ENCODE results near the gene HNRNPH1. TPM values are rescaled to one million over a fixed set of nuclear protein-coding genes. Genes with fewer than 3 reads are reported as not detected.

The HNRNPH1 gene
- total and polyA plus RNA-seq, 2 of the 13 experiments (the other 11 are each of a cell fraction or from before 2014, with no cell fraction given) = 382 to 1,064 TPM

DNA sequence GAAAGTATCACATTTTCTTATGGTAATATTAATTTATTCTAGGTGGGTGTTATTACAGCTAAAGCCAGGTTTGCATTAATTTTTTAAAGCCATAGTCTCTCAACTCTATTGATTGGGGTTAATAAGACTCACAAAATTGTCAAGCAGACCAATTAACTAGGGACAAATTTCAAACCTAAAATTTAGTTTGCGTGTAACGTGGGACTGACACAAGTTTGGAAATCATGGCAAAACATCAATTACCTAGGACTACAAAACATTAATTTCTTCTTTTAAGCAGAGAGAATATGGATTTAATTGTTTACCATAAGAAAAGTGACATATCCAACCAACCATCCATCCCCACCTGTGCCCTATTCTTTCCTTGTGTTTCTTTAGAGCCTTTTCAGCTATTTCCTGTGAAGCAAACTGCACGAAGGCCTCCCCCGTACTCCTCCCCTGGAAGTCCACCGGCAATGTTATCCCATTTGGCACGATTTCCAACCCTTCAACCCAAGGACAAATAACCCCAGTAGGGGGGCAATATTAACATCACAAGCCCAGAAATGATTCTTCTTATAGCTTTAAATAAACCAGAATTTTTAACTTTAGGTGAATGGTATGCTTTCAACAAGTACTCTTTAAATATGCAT lies 4.4 kb downstream of the HNRNPH1 start:
- intact Hi-C loops (cut with micrococcal nuclease; ENCODE audit: unreplicated experiment) = no loop called here
- H3K4me1 ChIP-seq (ENCODE audit: insufficient read depth, low read length) = peaks cover 73% of the 10 kb centered on the region
- in situ Hi-C loops (cut with HindIII; ENCODE audit: extremely low pct_ligation_motif_present, low pct_unique_long_range_greater_than_20kb) = no loop called here
- peak overlapping the region; percentile 23 to 99 (median 84); a peak in 5 of 6 replicates for H3K4me3 ChIP-seq (replicated peaks in 1 of 3; ENCODE audit: insufficient read depth in 1 of 3, low read depth in 2 of 3, low read length in 3 of 3)
- ChIA-PET CTCF (ENCODE audit: low intra/inter-chr PET ratio, low total read pairs) (no interaction called here), POLR2A (interaction anchor here (3.3 kb wide), 1 partner anchor 10 kb away, joined by 19 read pairs; no protein-coding TSS in a partner anchor)
- BruUV-seq (replicated peaks) = TSS peak; percentile 0
- H3K27me3 ChIP-seq (ENCODE audit: control insufficient read depth in 1 of 2, insufficient read depth in 2 of 2, low read length in 2 of 2) = no peaks in the 10 kb centered on the region; a peak in 1 of 5 replicates
- H3K27ac ChIP-seq (ENCODE audit: extremely low read length, insufficient read depth, low read length) = no peak overlapping the region
- WGBS (ENCODE audit: low lambda C conversion rate) = 37% methylated on average over 6 of the region's 6 CpGs
- DNase-seq (ENCODE audit: low spot score) (no peak), FAIRE-seq (no peak), ATAC-seq (no peak)
- H3K36me3 ChIP-seq (replicated peaks in 1 of 2; ENCODE audit: control insufficient read depth in 1 of 2, insufficient read depth in 2 of 2, low read length in 2 of 2) = peaks cover 22 to 70% of the 10 kb centered on the region in 2 experiments
- peak; percentile 83 for TF ChIP-seq RBM22 (optimal IDR thresholded peaks at IDR 0.05; ENCODE audit: low read length)
- TF ChIP-seq, protein P1, sequence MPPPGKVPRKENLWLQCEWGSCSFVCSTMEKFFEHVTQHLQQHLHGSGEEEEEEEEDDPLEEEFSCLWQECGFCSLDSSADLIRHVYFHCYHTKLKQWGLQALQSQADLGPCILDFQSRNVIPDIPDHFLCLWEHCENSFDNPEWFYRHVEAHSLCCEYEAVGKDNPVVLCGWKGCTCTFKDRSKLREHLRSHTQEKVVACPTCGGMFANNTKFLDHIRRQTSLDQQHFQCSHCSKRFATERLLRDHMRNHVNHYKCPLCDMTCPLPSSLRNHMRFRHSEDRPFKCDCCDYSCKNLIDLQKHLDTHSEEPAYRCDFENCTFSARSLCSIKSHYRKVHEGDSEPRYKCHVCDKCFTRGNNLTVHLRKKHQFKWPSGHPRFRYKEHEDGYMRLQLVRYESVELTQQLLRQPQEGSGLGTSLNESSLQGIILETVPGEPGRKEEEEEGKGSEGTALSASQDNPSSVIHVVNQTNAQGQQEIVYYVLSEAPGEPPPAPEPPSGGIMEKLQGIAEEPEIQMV (CRISPR knock-in tag; IDR thresholded peaks at IDR 0.05; ENCODE audit: low read depth) = no peak
- TF ChIP-seq ASH2L (IDR thresholded peaks at IDR 0.05; ENCODE audit: insufficient read length, low read depth, low read length) = no peak
- 0 out of 2 replicates have a peak, but pooled peaks have one; percentile 35 for TF ChIP-seq ZNF263 (CRISPR knock-in tag; IDR thresholded peaks at IDR 0.05)
- TF ChIP-seq RBFOX2 (IDR thresholded peaks at IDR 0.05; ENCODE audit: low read depth, low read length) = peak; percentile 66
- 0 out of 2 replicates have a peak, but pooled peaks have one; percentile 17 for TF ChIP-seq POLR2G (IDR thresholded peaks at IDR 0.05; ENCODE audit: low read depth, low read length)
- TF ChIP-seq AGO2 (optimal IDR thresholded peaks at IDR 0.05; ENCODE audit: low read depth, low read length) = peak; percentile 71
- H3K9me3 ChIP-seq (ENCODE audit: low read length) = no peaks in the 10 kb centered on the region
- H3K4me2 ChIP-seq (ENCODE audit: low read depth, low read length) = peak overlapping the region; percentile 99
- no peak overlapping the region for H3K9ac ChIP-seq (ENCODE audit: insufficient read depth, low read depth, low read length)
- H2AFZ ChIP-seq (ENCODE audit: low read length) = no peak overlapping the region
- H3K79me2 ChIP-seq (ENCODE audit: insufficient read depth, low read length) = peaks cover 78% of the 10 kb centered on the region
- H4K20me1 ChIP-seq (ENCODE audit: insufficient read depth, low read length) = peaks cover 90% of the 10 kb centered on the region

All from HepG2 (cell line).